ENCODE measurements around the gene TTC24.

GRCh38 chr1:156629823-156630449 lies 50.4 kb downstream of the TTC24 start:
- TF ChIP-seq POLR2A (IDR thresholded peaks at IDR 0.05) = no peak
- no peak for TF ChIP-seq CTCF (IDR thresholded peaks at IDR 0.05)

Measured in breast epithelium (tissue), 3 donors.